T-cell (primary cell): Measurements from ENCODE around the gene MSH3. TPM values are rescaled to one million over a fixed set of nuclear protein-coding genes. Genes with fewer than 3 reads are reported as not detected.
"Not testable (repeated sequence)": the region's sequence is repeated elsewhere in the genome, so short reads cannot be mapped to it uniquely, and the experiment has no call there.

ENCODE experiments used
- ATAC-seq, 4 experiments: fragments of 200-7000 bp in 3 of 4; fragments of 150-1000 bp in 1 of 4; cut with Tn5 transposase; replicated peaks in 1 of 4; 1 replicate in 3 of 4; 2 replicates in 1 of 4; pipeline ENCODE4 v1.10.0; 2021; ENCODE audit warnings: moderate library complexity in 3 of 4, mild to moderate bottlenecking in 2 of 4, moderate number of reproducible peaks in 1 of 4
- CTCF ChIA-PET, 2 donors: fragments of 300-600 bp; sonication (Branson Sonifier 250); formaldehyde crosslinking; loops; one replicate each; lab custom pipeline; 2022; ENCODE audit warnings: antibody characterized with exemption in 2 of 2; lab: Charles Lee
- POLR2A ChIA-PET, 2 donors: fragments of 300-600 bp; sonication (Branson Sonifier 250); formaldehyde crosslinking; loops; one replicate each; lab custom pipeline; 2022; ENCODE audit warnings: antibody characterized with exemption in 2 of 2; lab: Charles Lee
- DNase-seq, 35 experiments: peaks; one replicate each; pipeline versions ENCODE4 v3.0.0 to v3.0.0-alpha.2; 2013 to 2023
- H3K27ac ChIP-seq: one replicate; pipeline ENCODE4 v1.5.1; 2013; ENCODE audit warnings: low read length
- H3K27me3 ChIP-seq, 2 experiments: replicated peaks in 1 of 2; 1 replicate in 1 of 2; 2 replicates in 1 of 2; pipeline versions ENCODE4 v1.6.1 to v1.7.0; 2013; ENCODE audit warnings: low read length in 1 of 2, mixed read lengths in 1 of 2; ENCODE audit not compliant: control insufficient read depth in 2 of 2, insufficient read depth in 2 of 2; ENCODE audit errors: extremely low read depth in 1 of 2
- H3K36me3 ChIP-seq, 2 donors: 1 replicate in 1 of 2; 2 replicates in 1 of 2; pipeline versions ENCODE4 v1.6.1 to v1.7.0; 2013; ENCODE audit warnings: low read length in 1 of 2; ENCODE audit not compliant: control insufficient read depth in 2 of 2, insufficient read depth in 1 of 2; ENCODE audit errors: extremely low read depth in 1 of 2
- H3K4me1 ChIP-seq, 2 experiments: 1 replicate in 1 of 2; 2 replicates in 1 of 2; pipeline versions ENCODE4 v1.6.1 to v1.7.0; 2013; ENCODE audit warnings: low read length in 2 of 2, mixed read lengths in 1 of 2; ENCODE audit not compliant: insufficient read depth in 2 of 2, control insufficient read depth in 1 of 2; ENCODE audit errors: extremely low read depth in 1 of 2
- H3K4me3 ChIP-seq, 2 donors: 1 replicate in 1 of 2; 2 replicates in 1 of 2; pipeline versions ENCODE4 v1.5.1 to v1.7.0; 2013; ENCODE audit warnings: mild to moderate bottlenecking in 2 of 2, low read length in 1 of 2, moderate library complexity in 1 of 2; ENCODE audit not compliant: control insufficient read depth in 1 of 2; ENCODE audit errors: extremely low read depth in 1 of 2
- H3K9me3 ChIP-seq: 2 replicates; pipeline ENCODE4 v1.7.0; 2013
- H3K27ac Mint-ChIP-seq, 2 donors: one replicate each; pipeline ENCODE4 v1.8.0; 2020 to 2021; ENCODE audit warnings: mild to moderate bottlenecking in 2 of 2, mixed read lengths in 2 of 2
- H3K27me3 Mint-ChIP-seq, 2 donors: one replicate each; pipeline ENCODE4 v1.8.0; 2021 to 2022; ENCODE audit warnings: mixed read lengths in 2 of 2
- H3K36me3 Mint-ChIP-seq: one replicate; pipeline ENCODE4 v1.8.0; 2021; ENCODE audit warnings: mixed read lengths
- H3K4me1 Mint-ChIP-seq, 3 donors: one replicate each; pipeline ENCODE4 v1.8.0; 2020 to 2022; ENCODE audit warnings: mixed read lengths in 3 of 3, mild to moderate bottlenecking in 1 of 3
- H3K4me3 Mint-ChIP-seq, 3 donors: one replicate each; pipeline ENCODE4 v1.8.0; 2020 to 2022; ENCODE audit warnings: mild to moderate bottlenecking in 3 of 3, mixed read lengths in 3 of 3, moderate library complexity in 3 of 3
- H3K9me3 Mint-ChIP-seq, 3 donors: one replicate each; pipeline ENCODE4 v1.8.0; 2020 to 2022; ENCODE audit warnings: mixed read lengths in 3 of 3
- WGBS: methylation state at CpG from one replicate; pipeline ENCODE4 v1.1.5; 2013; ENCODE audit warnings: missing lambda C conversion rate; ENCODE audit not compliant: insufficient coverage; 5-methylcytosine and 5-hydroxymethylcytosine counted together
- total RNA-seq, 35 experiments: library from RNA in 6 of 35; stranded (reverse) in 6 of 35; fragments of 120-200 nt in 1 of 35; gene quantifications; one replicate each; pipeline versions ENCODE4 v1.2.1 to v1.2.4 and lab custom pipeline; 2013 to 2026

Gene MSH3
- total RNA-seq, 5 donors from 2014 or later (not counting 1 experiment from before 2014, with no cell fraction given): 10.8 to 20.8 (median 16.3) TPM

DNA sequence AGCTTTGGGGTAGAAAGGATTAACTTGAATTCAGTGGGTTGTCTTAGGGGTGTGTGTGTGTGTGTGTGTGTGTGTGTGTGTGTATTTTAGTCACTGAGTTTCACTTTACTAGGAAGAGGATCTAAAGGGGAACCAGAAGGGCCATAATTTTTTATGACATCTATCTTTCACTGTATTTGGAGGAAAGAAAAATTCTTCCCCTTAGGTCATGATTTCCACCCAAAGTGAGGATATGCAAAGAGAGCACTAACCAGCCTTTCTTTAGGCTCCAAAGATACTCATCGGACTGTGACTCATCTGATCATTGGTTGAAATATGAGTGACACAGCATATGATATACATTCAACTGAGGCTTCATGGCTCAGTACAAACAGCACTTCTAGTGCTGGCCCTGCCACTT, 230.5 kb downstream of the MSH3 start:
- DNase-seq (no peak), ATAC-seq (no peak)
- Histone ChIP-seq H3K27me3 (no peaks in the 10 kb centered on the region), H3K4me1 (no peaks in the 10 kb centered on the region), H3K4me3 (no peak overlapping the region), H3K27ac (no peak overlapping the region), H3K9me3 (no peaks in the 10 kb centered on the region), H3K36me3 (no peaks in the 10 kb centered on the region)
- POLR2A ChIA-PET: no interaction called here
- no peak overlapping the region for H3K4me3 Mint-ChIP-seq
- CTCF ChIA-PET: interaction anchor here in 1 of 2 donors (1.1 kb wide), 1 partner anchor 89 kb away, joined by 3 read pairs; no protein-coding TSS in a partner anchor
- H3K9me3 Mint-ChIP-seq: no peaks in the 10 kb centered on the region
- no CpG with 5 or more reads among the region's 1 CpG for WGBS
- peak overlapping the region in 1 of 2 donors; percentile 40 for H3K27ac Mint-ChIP-seq
- peaks cover 36% of the 10 kb centered on the region for H3K36me3 Mint-ChIP-seq
- peaks cover 0 to 7% (median 3%) of the 10 kb centered on the region in 3 donors for H3K4me1 Mint-ChIP-seq
- H3K27me3 Mint-ChIP-seq: no peaks in the 10 kb centered on the region

DNA sequence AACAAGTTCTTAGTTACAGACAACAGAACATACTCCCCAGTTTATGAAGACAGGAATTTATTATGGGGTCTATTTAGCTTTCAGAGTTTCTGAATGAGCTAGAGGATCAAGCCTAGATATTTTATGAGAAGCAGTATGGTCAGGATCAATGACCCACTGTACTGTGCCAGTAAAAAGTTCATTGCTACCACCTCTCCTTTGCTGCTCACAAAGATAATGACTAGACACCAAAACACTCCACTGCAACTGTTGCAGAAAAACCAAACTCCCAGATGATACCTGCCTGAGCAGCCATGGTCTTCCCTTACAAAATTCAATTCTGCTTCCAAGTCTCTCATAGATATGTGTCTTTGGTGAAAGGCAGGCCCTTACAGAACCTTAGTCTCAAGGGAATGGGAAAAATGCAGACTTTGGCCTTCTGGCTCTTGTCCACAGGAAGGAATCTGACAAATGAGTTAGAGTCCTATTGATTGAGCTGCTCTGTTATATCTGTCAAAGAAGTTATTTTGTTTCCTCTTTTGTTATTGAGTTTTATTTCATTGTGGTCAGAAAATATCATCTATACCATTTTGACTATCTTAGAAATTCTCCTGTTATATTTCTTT, 231.0 kb downstream of the MSH3 start:
- no peak for DNase-seq
- Mint-ChIP-seq H3K27ac (peak overlapping the region; percentile 34 to 40), H3K36me3 (peaks cover 32% of the 10 kb centered on the region), H3K27me3 (no peaks in the 10 kb centered on the region), H3K4me1 (peaks cover 0 to 7% (median 3%) of the 10 kb centered on the region in 3 donors), H3K4me3 (no peak overlapping the region), H3K9me3 (peaks cover 0 to 2% (median under 1%) of the 10 kb centered on the region in 3 donors)
- ChIA-PET POLR2A (no interaction called here), CTCF (no interaction called here)
- H3K9me3 ChIP-seq: no peaks in the 10 kb centered on the region
- no peak for ATAC-seq
- no peaks in the 10 kb centered on the region for H3K4me1 ChIP-seq
- no peaks in the 10 kb centered on the region for H3K27me3 ChIP-seq
- H3K4me3 ChIP-seq: no peak overlapping the region
- no peak overlapping the region for H3K27ac ChIP-seq
- H3K36me3 ChIP-seq: no peaks in the 10 kb centered on the region

DNA sequence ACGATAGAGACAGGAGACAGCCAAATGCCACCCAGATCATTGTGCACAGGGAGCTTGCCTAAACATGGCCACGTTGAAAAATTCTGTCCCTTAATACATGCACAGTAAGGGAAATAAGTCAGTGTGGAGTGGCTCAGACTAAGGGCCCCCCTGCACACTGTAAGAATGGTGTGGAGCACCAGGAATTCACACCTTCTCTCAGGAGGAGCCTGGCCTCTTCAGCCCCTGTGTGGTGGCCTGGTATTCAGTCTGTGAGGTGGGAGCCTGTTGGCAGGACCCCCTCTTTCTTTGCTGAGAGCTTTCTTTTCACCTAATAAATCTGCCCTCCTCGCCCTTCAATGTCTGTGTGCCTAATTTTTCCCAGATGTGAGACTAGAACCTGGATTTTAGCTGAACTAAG, 239.6 kb downstream of the MSH3 start:
- DNase-seq (no peak), ATAC-seq (no peak)
- Histone ChIP-seq H3K27ac (no peak overlapping the region), H3K36me3 (no peaks in the 10 kb centered on the region), H3K4me1 (no peaks in the 10 kb centered on the region), H3K4me3 (no peak overlapping the region), H3K27me3 (no peaks in the 10 kb centered on the region), H3K9me3 (no peaks in the 10 kb centered on the region)
- peaks cover 19% of the 10 kb centered on the region for H3K36me3 Mint-ChIP-seq
- no peaks in the 10 kb centered on the region for H3K27me3 Mint-ChIP-seq
- H3K4me1 Mint-ChIP-seq: no peaks in the 10 kb centered on the region
- peaks cover 0 to 4% (median 4%) of the 10 kb centered on the region in 3 donors for H3K9me3 Mint-ChIP-seq
- ChIA-PET CTCF (interaction anchor here in 1 of 2 donors (0.7 kb wide), 1 partner anchor 41 kb away, joined by 16 read pairs; no protein-coding TSS in a partner anchor), POLR2A (no interaction called here)
- H3K27ac Mint-ChIP-seq: no peak overlapping the region
- H3K4me3 Mint-ChIP-seq: no peak overlapping the region
- 100% methylated on average over 1 of the region's 3 CpGs for WGBS

DNA sequence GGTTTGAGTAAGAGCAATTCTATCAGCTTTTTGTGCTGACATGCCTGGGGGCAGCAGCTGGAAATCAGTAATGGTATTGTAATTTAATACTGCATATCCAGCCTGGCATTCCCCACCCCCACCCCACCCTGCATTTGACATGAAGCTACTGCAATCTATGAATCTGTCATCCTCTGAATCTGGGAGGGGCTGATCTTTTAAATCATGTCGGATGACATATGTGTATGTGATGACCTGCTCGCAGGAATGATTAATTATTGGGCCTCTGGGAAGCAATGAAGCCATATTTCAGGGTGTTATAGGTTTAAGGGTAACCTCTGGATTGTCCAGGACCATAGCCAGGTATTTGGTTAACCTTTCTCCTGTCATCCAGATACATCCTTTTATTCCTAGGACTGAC, 241.1 kb downstream of the MSH3 start:
- POLR2A ChIA-PET: no interaction called here
- H3K9me3 Mint-ChIP-seq: peaks cover 0 to 3% (median 3%) of the 10 kb centered on the region in 3 donors
- H3K27me3 Mint-ChIP-seq: no peaks in the 10 kb centered on the region
- Histone ChIP-seq H3K4me1 (no peaks in the 10 kb centered on the region), H3K4me3 (no peak overlapping the region), H3K27me3 (no peaks in the 10 kb centered on the region), H3K27ac (no peak overlapping the region), H3K36me3 (peaks cover 0 to 3% of the 10 kb centered on the region in 2 donors), H3K9me3 (no peaks in the 10 kb centered on the region)
- peaks cover 13% of the 10 kb centered on the region for H3K36me3 Mint-ChIP-seq
- CTCF ChIA-PET: no interaction called here
- DNase-seq (no peak), ATAC-seq (no peak)
- 100% methylated on average over 1 of the region's 2 CpGs for WGBS
- H3K27ac Mint-ChIP-seq: no peak overlapping the region
- no peaks in the 10 kb centered on the region for H3K4me1 Mint-ChIP-seq
- H3K4me3 Mint-ChIP-seq: no peak overlapping the region

DNA sequence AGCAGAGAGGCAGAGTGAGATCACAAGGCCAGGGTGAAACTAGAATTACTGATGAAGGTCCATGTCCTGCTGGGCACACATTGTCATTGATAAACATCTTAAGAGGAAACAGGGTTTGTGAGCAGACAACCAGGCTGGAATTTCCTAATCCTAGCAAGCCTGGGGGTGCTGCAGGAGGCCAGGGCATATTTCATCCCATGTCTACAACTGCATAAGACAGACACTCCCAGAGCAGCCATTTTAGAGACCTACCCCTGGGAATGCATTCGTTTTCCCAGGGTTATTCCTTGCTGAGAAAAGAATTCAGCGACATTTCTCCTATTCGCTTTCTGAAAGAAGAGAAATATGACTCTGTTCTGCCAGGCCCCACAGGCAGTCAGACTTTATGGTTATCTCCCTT, 248.2 kb downstream of the MSH3 start:
- H3K27ac ChIP-seq, H3K27me3 Mint-ChIP-seq, H3K4me1 ChIP-seq, H3K4me3 ChIP-seq, H3K36me3 ChIP-seq, DNase-seq, H3K4me1 Mint-ChIP-seq, CTCF ChIA-PET, H3K4me3 Mint-ChIP-seq, H3K9me3 ChIP-seq, H3K27ac Mint-ChIP-seq, POLR2A ChIA-PET, H3K27me3 ChIP-seq, ATAC-seq: not testable (repeated sequence)
- WGBS: 100% methylated on average over 2 of the region's 3 CpGs
- H3K36me3 Mint-ChIP-seq: peaks cover 24% of the 10 kb centered on the region
- H3K9me3 Mint-ChIP-seq: peaks cover 4 to 23% (median 14%) of the 10 kb centered on the region in 3 donors

DNA sequence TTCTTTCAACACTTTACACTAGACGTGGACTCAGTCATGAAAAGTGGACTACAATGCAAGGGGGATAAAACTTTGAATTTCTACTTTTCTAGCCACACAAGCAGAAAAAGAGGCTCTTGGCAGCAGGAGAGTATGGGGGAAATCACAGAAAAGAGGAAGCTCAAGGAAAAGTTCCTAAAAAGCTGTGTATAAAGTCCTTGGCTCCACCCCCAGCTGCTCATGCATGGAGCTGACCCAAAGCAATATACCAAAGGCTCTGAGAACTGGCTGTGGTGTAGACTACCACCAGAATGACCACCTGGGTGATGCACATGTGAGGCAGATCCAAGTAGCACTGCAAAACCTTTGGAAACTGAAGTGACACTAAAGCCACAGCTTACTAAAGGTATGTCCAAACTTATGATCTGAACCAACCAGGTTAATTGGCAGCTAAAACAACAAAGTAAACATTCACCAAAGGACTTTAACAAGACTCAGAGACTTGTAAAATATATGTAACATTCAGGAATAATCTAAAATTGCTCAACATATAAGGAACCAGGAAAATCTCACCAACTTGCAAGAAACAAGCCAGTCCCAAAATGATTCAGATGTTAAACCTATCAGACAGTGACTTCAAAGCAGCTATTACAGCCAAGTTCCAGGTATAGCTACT, 250.2 kb downstream of the MSH3 start:
- Mint-ChIP-seq H3K9me3 (peaks cover 4 to 23% (median 14%) of the 10 kb centered on the region in 3 donors), H3K36me3 (peaks cover 24% of the 10 kb centered on the region), H3K4me1 (no peaks in the 10 kb centered on the region), H3K27me3 (no peaks in the 10 kb centered on the region), H3K4me3 (no peak overlapping the region), H3K27ac (no peak overlapping the region)
- ChIA-PET POLR2A (no interaction called here), CTCF (no interaction called here)
- H3K4me3 ChIP-seq: no peak overlapping the region
- DNase-seq (no peak), ATAC-seq (no peak)
- no peaks in the 10 kb centered on the region for H3K4me1 ChIP-seq
- H3K9me3 ChIP-seq: peaks cover 2% of the 10 kb centered on the region
- no peak overlapping the region for H3K27ac ChIP-seq
- WGBS: no CpG with 5 or more reads among the region's 1 CpG
- no peaks in the 10 kb centered on the region for H3K36me3 ChIP-seq
- no peaks in the 10 kb centered on the region for H3K27me3 ChIP-seq
